OCI-M2 (cell line): ENCODE results near the gene TSHZ2.

Source experiments
- DNase-seq: peaks from one replicate; lab custom pipeline; 2025; ENCODE audit not compliant: unreplicated experiment; lab: John Stamatoyannopoulos, UW

TSHZ2 gene

GRCh38 chr20:52972190-52972937, at the start of gene TSHZ2:
TSHZ2 (plus strand) TSS chr20:52972358; CDS start chr20:52973294, 936 bp downstream.
- no peak for DNase-seq

GRCh38 chr20:52922436-52922835, 49.7 kb upstream of the TSHZ2 start:
- no peak for DNase-seq

GRCh38 chr20:52923123-52923937, 48.8 kb upstream of the TSHZ2 start:
- DNase-seq, result no peak

GRCh38 chr20:52924411-52925271, 47.5 kb upstream of the TSHZ2 start:
- DNase-seq, result no peak

- DNase-seq, result no peak
Observed at GRCh38 chr20:52926505-52926904, 45.7 kb upstream of the TSHZ2 start.

GRCh38 chr20:52933867-52934266, 38.3 kb upstream of the TSHZ2 start:
- DNase-seq, result no peak

- DNase-seq, result no peak
Observed at GRCh38 chr20:52936351-52937340, 35.5 kb upstream of the TSHZ2 start.

- no peak for DNase-seq
Observed at GRCh38 chr20:52937591-52938100, 34.5 kb upstream of the TSHZ2 start.

- DNase-seq, result no peak
Observed at GRCh38 chr20:52939141-52939540, 33.0 kb upstream of the TSHZ2 start.

- no peak for DNase-seq
Observed at GRCh38 chr20:52941808-52942207, 30.4 kb upstream of the TSHZ2 start.

- DNase-seq, result no peak
Observed at GRCh38 chr20:52943185-52943841, 28.8 kb upstream of the TSHZ2 start.

- no peak for DNase-seq
Observed at GRCh38 chr20:52945268-52945667, 26.9 kb upstream of the TSHZ2 start.

GRCh38 chr20:52945862-52946522, 26.2 kb upstream of the TSHZ2 start:
- no peak for DNase-seq

GRCh38 chr20:52948491-52948890, 23.7 kb upstream of the TSHZ2 start:
- no peak for DNase-seq

- no peak for DNase-seq
Observed at GRCh38 chr20:52953020-52953419, 19.1 kb upstream of the TSHZ2 start.

GRCh38 chr20:52954849-52955248, 17.3 kb upstream of the TSHZ2 start:
- DNase-seq, result no peak

- DNase-seq, result no peak
Observed at GRCh38 chr20:52958211-52958610, 13.9 kb upstream of the TSHZ2 start.

GRCh38 chr20:52959125-52959524, 13.0 kb upstream of the TSHZ2 start:
- no peak for DNase-seq

- no peak for DNase-seq
Observed at GRCh38 chr20:52962183-52962582, 10.0 kb upstream of the TSHZ2 start.
